HepG2 (cell line): ENCODE data around the gene MTHFD1. TPM values are rescaled to one million over a fixed set of nuclear protein-coding genes. Genes with fewer than 3 reads are reported as not detected.
A peak's percentile ranks its signal among the peaks of the same experiment; 100 is the strongest.

ENCODE experiments used
- CREB1 ChIP-seq, 2 experiments: fragments of 450-650 bp in 1 of 2; IDR thresholded peaks; 2 replicates each; pipeline ENCODE4 v1.6.1; 2016 to 2017; ENCODE audit warnings: control low read depth in 1 of 2, mild to moderate bottlenecking in 1 of 2, missing compliant biosample characterization in 1 of 2, missing genetic modification characterization in 1 of 2
- CREM ChIP-seq, 2 experiments: sonication (generic) in 1 of 2; formaldehyde crosslinking in 1 of 2; IDR thresholded peaks; 2 replicates each; pipeline versions ENCODE4 v1.4.0 to v1.6.1; 2016 to 2020; ENCODE audit warnings: antibody characterized with exemption in 1 of 2, mild to moderate bottlenecking in 1 of 2, missing genetic modification reagents in 1 of 2
- FOSL1 ChIP-seq: sonication (generic); formaldehyde crosslinking; IDR thresholded peaks from 2 replicates; pipeline ENCODE4 v1.9.0; 2021; ENCODE audit warnings: missing genetic modification reagents, borderline replicate concordance
- HOXA7 ChIP-seq: sonication (generic); formaldehyde crosslinking; IDR thresholded peaks from 2 replicates; pipeline ENCODE4 v1.8.1; 2022; ENCODE audit warnings: mild to moderate bottlenecking, missing genetic modification reagents, moderate library complexity
- NFYB ChIP-seq: sonication (generic); formaldehyde crosslinking; IDR thresholded peaks from 2 replicates; pipeline ENCODE4 v1.4.0; 2020; ENCODE audit warnings: missing genetic modification reagents
- PCBP1 ChIP-seq: fragments of 200-400 bp; formaldehyde crosslinking; IDR thresholded peaks from 2 replicates; pipeline ENCODE4 v1.6.1; 2017; ENCODE audit warnings: mild to moderate bottlenecking, low read depth, low read length, borderline replicate concordance
- SMAD3 ChIP-seq: sonication (generic); formaldehyde crosslinking; IDR thresholded peaks from 2 replicates; pipeline ENCODE4 v1.4.0; 2020; ENCODE audit warnings: missing genetic modification reagents
- SYNCRIP ChIP-seq: fragments of 200-400 bp; formaldehyde crosslinking; IDR thresholded peaks from 2 replicates; pipeline ENCODE4 v1.6.1; 2018; ENCODE audit warnings: mild to moderate bottlenecking, low read depth, low read length; ENCODE audit not compliant: insufficient read depth
- TAF15 ChIP-seq: fragments of 200-400 bp; formaldehyde crosslinking; IDR thresholded peaks from one replicate; pipeline ENCODE4 v1.6.1; 2018; ENCODE audit warnings: mild to moderate bottlenecking, low read depth, low read length; ENCODE audit not compliant: poor library complexity, severe bottlenecking
- ZNF12 ChIP-seq: sonication (generic); formaldehyde crosslinking; IDR thresholded peaks from 2 replicates; pipeline ENCODE4 v1.5.0; 2020; ENCODE audit warnings: missing genetic modification reagents
- ZNF674 ChIP-seq: sonication (generic); formaldehyde crosslinking; IDR thresholded peaks from 2 replicates; pipeline ENCODE4 v1.5.0; 2020; ENCODE audit warnings: low read depth, mild to moderate bottlenecking, missing genetic modification reagents
- ZNF788 ChIP-seq: sonication (generic); formaldehyde crosslinking; IDR thresholded peaks from 2 replicates; pipeline ENCODE4 v1.5.0; 2020; ENCODE audit warnings: mild to moderate bottlenecking, missing genetic modification reagents, borderline replicate concordance
- ZSCAN30 ChIP-seq: sonication (generic); formaldehyde crosslinking; IDR thresholded peaks from 2 replicates; pipeline ENCODE4 v1.5.0; 2020; ENCODE audit warnings: mild to moderate bottlenecking, missing genetic modification reagents
- ZSCAN9 ChIP-seq: IDR thresholded peaks from 2 replicates; pipeline ENCODE4 v1.6.1; 2016; ENCODE audit warnings: borderline replicate concordance
- polyA plus RNA-seq, 8 experiments: library from polyadenylated mRNA; depleted of rRNA in 3 of 8; stranded (reverse) in 7 of 8; unstranded in 1 of 8; fragments of >200 nt; fragmentation: Illumina TruSeq in 4 of 8; extraction: Trizol in 4 of 8; gene quantifications; 2 replicates each; pipeline versions ENCODE4 v1.2.1 to v1.2.3, GENCODE V29; 2011 to 2016; ENCODE audit warnings: low read depth in 4 of 8, missing spikeins in 1 of 8, mixed read lengths in 1 of 8; ENCODE audit not compliant: insufficient read depth in 1 of 8
- total RNA-seq, 5 experiments: library from RNA; depleted of rRNA; stranded (reverse); fragments of >200 nt; fragmentation: Illumina TruSeq; extraction: Trizol; gene quantifications; 2 replicates each; pipeline ENCODE4 v1.2.3, GENCODE V29; 2016; ENCODE audit warnings: low read depth in 1 of 5
- TF ChIP-seq, protein P1 (sequence below): sonication (generic); formaldehyde crosslinking; IDR thresholded peaks from 2 replicates; pipeline ENCODE4 v1.4.0; 2020; ENCODE audit warnings: missing genetic modification reagents, borderline replicate concordance
- TF ChIP-seq, protein P2 (sequence below): sonication (generic); formaldehyde crosslinking; IDR thresholded peaks from 2 replicates; pipeline ENCODE4 v1.9.0; 2022; ENCODE audit warnings: low read depth, missing genetic modification reagents
- TF ChIP-seq, protein P3 (sequence below): sonication (generic); formaldehyde crosslinking; IDR thresholded peaks from 2 replicates; pipeline ENCODE4 v1.4.0; 2020; ENCODE audit warnings: missing genetic modification reagents
- TF ChIP-seq, protein P4 (sequence below): sonication (generic); formaldehyde crosslinking; IDR thresholded peaks from 2 replicates; pipeline ENCODE4 v1.5.1; 2020; ENCODE audit warnings: mild to moderate bottlenecking, missing genetic modification reagents

Gene MTHFD1
- total and polyA plus RNA-seq, 2 of the 13 experiments (the other 11 are each of a cell fraction or from before 2014, with no cell fraction given): 31.0 to 106 TPM

DNA sequence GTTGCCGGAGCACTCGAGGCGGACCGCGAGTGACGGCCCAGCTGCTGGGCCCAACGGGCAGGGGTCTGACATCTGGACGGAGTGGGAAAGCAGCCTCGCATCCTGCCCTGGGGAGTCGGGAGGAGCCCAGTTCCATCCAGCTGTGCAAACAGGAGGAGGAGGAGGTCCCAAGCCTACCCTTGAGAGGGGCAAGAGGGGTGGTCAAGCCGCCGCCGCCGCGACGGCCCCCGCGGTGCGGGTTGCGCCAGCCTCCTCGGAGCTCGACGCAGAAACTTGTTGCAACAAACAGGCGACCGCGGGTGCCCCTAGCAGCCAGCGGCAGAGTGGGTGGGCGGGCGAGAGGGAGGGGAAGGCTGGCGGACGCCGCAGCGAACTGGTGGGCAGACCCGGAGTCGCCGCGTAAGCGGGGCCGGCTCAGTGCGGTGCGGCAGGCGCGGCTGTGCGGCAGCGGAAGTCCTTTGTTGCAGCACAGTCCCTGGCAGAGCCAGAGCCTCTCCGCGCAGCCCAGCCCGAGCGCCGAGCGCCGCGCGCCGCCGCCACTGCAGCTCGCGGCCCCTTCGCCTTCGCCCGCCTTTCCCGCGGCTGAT lies 116.2 kb downstream of the MTHFD1 start, which contains the start of gene ZBTB1 (continued):
- TF ChIP-seq, protein P1, sequence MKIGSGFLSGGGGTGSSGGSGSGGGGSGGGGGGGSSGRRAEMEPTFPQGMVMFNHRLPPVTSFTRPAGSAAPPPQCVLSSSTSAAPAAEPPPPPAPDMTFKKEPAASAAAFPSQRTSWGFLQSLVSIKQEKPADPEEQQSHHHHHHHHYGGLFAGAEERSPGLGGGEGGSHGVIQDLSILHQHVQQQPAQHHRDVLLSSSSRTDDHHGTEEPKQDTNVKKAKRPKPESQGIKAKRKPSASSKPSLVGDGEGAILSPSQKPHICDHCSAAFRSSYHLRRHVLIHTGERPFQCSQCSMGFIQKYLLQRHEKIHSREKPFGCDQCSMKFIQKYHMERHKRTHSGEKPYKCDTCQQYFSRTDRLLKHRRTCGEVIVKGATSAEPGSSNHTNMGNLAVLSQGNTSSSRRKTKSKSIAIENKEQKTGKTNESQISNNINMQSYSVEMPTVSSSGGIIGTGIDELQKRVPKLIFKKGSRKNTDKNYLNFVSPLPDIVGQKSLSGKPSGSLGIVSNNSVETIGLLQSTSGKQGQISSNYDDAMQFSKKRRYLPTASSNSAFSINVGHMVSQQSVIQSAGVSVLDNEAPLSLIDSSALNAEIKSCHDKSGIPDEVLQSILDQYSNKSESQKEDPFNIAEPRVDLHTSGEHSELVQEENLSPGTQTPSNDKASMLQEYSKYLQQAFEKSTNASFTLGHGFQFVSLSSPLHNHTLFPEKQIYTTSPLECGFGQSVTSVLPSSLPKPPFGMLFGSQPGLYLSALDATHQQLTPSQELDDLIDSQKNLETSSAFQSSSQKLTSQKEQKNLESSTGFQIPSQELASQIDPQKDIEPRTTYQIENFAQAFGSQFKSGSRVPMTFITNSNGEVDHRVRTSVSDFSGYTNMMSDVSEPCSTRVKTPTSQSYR: 0 out of 2 replicates have a peak, but pooled peaks have one; percentile 3
- no peak for TF ChIP-seq FOSL1 (CRISPR knock-in tag)
- TF ChIP-seq ZSCAN30 (CRISPR knock-in tag): no peak
- TF ChIP-seq, protein P2, sequence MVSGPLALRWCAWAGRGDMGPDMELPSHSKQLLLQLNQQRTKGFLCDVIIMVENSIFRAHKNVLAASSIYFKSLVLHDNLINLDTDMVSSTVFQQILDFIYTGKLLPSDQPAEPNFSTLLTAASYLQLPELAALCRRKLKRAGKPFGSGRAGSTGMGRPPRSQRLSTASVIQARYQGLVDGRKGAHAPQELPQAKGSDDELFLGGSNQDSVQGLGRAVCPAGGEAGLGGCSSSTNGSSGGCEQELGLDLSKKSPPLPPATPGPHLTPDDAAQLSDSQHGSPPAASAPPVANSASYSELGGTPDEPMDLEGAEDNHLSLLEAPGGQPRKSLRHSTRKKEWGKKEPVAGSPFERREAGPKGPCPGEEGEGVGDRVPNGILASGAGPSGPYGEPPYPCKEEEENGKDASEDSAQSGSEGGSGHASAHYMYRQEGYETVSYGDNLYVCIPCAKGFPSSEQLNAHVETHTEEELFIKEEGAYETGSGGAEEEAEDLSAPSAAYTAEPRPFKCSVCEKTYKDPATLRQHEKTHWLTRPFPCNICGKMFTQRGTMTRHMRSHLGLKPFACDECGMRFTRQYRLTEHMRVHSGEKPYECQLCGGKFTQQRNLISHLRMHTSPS (CRISPR knock-in tag): no peak; the same call in 1 of the 2 replicates
- no peak for TF ChIP-seq CREM (IDR thresholded peaks at IDR 0.05)
- no peak for TF ChIP-seq CREM (CRISPR knock-in tag; IDR thresholded peaks at IDR 0.05)
- TF ChIP-seq ZSCAN9 (CRISPR knock-in tag): no peak
- no peak for TF ChIP-seq CREB1 (IDR thresholded peaks at IDR 0.05)
- no peak for TF ChIP-seq CREB1 (CRISPR knock-in tag; IDR thresholded peaks at IDR 0.05)
- TF ChIP-seq ZNF674 (CRISPR knock-in tag): no peak
- TF ChIP-seq NFYB (CRISPR knock-in tag): no peak
- TF ChIP-seq ZNF788: no peak
- TF ChIP-seq SMAD3 (CRISPR knock-in tag): no peak
- TF ChIP-seq, protein P3, sequence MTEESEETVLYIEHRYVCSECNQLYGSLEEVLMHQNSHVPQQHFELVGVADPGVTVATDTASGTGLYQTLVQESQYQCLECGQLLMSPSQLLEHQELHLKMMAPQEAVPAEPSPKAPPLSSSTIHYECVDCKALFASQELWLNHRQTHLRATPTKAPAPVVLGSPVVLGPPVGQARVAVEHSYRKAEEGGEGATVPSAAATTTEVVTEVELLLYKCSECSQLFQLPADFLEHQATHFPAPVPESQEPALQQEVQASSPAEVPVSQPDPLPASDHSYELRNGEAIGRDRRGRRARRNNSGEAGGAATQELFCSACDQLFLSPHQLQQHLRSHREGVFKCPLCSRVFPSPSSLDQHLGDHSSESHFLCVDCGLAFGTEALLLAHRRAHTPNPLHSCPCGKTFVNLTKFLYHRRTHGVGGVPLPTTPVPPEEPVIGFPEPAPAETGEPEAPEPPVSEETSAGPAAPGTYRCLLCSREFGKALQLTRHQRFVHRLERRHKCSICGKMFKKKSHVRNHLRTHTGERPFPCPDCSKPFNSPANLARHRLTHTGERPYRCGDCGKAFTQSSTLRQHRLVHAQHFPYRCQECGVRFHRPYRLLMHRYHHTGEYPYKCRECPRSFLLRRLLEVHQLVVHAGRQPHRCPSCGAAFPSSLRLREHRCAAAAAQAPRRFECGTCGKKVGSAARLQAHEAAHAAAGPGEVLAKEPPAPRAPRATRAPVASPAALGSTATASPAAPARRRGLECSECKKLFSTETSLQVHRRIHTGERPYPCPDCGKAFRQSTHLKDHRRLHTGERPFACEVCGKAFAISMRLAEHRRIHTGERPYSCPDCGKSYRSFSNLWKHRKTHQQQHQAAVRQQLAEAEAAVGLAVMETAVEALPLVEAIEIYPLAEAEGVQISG (CRISPR knock-in tag): no peak; the same call in none of the 2 replicates
- TF ChIP-seq, protein P4, sequence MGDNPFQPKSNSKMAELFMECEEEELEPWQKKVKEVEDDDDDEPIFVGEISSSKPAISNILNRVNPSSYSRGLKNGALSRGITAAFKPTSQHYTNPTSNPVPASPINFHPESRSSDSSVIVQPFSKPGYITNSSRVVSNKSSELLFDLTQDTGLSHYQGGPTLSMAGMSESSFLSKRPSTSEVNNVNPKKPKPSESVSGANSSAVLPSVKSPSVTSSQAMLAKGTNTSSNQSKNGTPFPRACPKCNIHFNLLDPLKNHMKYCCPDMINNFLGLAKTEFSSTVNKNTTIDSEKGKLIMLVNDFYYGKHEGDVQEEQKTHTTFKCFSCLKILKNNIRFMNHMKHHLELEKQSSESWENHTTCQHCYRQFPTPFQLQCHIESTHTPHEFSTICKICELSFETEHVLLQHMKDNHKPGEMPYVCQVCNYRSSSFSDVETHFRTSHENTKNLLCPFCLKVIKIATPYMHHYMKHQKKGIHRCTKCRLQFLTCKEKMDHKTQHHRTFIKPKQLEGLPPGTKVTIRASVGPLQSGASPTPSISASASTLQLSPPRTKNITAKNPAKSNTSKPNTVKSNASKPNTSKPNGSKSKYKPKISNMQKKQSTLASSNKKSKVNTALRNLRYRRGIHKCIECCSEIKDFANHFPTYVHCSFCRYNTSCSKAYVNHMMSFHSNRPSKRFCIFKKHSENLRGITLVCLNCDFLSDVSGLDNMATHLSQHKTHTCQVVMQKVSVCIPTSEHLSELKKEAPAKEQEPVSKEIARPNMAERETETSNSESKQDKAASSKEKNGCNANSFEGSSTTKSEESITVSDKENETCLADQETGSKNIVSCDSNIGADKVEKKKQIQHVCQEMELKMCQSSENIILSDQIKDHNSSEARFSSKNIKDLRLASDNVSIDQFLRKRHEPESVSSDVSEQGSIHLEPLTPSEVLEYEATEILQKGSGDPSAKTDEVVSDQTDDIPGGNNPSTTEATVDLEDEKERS (CRISPR knock-in tag): no peak
- no peak for TF ChIP-seq SYNCRIP
- 0 out of 2 replicates have a peak, but pooled peaks have one; percentile 40 for TF ChIP-seq ZNF12 (CRISPR knock-in tag)
- TF ChIP-seq HOXA7 (CRISPR knock-in tag): no peak
- peak; percentile 26 for TF ChIP-seq TAF15
- TF ChIP-seq PCBP1: no peak
